ENCODE results near the gene SV2C. TPM values are rescaled to one million over a fixed set of nuclear protein-coding genes. Genes with fewer than 3 reads are reported as not detected.

Gene SV2C
- total RNA-seq, 1 experiment from 2014 or later = 0.09 TPM

DNA sequence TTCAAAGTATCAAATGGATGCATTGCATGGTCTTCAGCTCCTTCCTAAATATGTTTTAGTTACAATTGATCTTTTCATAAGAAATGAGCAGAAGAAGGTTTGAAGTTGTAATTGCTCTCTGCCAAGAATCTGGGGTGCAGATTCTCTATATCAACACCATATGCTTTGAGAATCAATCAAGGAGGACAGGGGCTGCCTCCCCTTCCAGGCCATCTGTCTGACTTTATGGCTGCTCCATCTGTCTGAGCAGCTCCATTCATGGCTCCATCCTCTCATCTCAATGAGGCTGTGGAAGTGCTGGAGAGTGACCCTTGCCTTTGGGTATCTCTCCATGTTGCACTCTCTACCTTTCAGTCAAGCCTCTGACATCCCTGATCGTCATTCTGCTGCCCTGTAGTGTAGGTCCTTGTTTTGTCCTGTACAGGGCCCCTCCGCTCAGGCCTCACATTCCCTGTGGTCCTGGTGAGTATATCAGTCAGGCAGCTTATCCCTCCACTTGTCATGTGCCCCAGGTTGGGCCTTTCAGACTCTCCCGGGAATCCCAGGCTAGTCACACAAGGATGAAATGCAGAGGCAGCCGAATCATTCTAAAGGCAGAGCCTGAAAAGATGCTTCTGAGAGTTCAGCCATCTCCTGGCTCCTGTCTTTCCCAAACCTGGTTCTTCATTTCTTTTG lies 14.0 kb upstream of the SV2C start:
- H3K27me3 Mint-ChIP-seq (ENCODE audit: low read depth) = no peaks in the 10 kb centered on the region; the same call in none of the 2 replicates
- H3K36me3 Mint-ChIP-seq = no peaks in the 10 kb centered on the region
- ATAC-seq = no peak
- ChIA-PET CTCF (interaction anchor here (1.6 kb wide), 1 partner anchor 106 kb away, joined by 4 read pairs; no protein-coding TSS in a partner anchor), POLR2A (no interaction called here)
- no peak overlapping the region for H3K4me3 Mint-ChIP-seq
- no peak for TF ChIP-seq MYBL2 (CRISPR knock-in tag; IDR thresholded peaks at IDR 0.05)
- TF ChIP-seq ZNF423 (CRISPR knock-in tag; IDR thresholded peaks at IDR 0.05) = no peak
- TF ChIP-seq, protein P1, sequence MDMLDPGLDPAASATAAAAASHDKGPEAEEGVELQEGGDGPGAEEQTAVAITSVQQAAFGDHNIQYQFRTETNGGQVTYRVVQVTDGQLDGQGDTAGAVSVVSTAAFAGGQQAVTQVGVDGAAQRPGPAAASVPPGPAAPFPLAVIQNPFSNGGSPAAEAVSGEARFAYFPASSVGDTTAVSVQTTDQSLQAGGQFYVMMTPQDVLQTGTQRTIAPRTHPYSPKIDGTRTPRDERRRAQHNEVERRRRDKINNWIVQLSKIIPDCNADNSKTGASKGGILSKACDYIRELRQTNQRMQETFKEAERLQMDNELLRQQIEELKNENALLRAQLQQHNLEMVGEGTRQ (CRISPR knock-in tag; IDR thresholded peaks at IDR 0.05) = no peak
- TF ChIP-seq, protein P2, sequence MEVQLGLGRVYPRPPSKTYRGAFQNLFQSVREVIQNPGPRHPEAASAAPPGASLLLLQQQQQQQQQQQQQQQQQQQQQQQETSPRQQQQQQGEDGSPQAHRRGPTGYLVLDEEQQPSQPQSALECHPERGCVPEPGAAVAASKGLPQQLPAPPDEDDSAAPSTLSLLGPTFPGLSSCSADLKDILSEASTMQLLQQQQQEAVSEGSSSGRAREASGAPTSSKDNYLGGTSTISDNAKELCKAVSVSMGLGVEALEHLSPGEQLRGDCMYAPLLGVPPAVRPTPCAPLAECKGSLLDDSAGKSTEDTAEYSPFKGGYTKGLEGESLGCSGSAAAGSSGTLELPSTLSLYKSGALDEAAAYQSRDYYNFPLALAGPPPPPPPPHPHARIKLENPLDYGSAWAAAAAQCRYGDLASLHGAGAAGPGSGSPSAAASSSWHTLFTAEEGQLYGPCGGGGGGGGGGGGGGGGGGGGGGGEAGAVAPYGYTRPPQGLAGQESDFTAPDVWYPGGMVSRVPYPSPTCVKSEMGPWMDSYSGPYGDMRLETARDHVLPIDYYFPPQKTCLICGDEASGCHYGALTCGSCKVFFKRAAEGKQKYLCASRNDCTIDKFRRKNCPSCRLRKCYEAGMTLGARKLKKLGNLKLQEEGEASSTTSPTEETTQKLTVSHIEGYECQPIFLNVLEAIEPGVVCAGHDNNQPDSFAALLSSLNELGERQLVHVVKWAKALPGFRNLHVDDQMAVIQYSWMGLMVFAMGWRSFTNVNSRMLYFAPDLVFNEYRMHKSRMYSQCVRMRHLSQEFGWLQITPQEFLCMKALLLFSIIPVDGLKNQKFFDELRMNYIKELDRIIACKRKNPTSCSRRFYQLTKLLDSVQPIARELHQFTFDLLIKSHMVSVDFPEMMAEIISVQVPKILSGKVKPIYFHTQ (CRISPR knock-in tag; IDR thresholded peaks at IDR 0.05) = no peak
- TF ChIP-seq ZNF416 (CRISPR knock-in tag; IDR thresholded peaks at IDR 0.05) = no peak
- TF ChIP-seq, protein P3, sequence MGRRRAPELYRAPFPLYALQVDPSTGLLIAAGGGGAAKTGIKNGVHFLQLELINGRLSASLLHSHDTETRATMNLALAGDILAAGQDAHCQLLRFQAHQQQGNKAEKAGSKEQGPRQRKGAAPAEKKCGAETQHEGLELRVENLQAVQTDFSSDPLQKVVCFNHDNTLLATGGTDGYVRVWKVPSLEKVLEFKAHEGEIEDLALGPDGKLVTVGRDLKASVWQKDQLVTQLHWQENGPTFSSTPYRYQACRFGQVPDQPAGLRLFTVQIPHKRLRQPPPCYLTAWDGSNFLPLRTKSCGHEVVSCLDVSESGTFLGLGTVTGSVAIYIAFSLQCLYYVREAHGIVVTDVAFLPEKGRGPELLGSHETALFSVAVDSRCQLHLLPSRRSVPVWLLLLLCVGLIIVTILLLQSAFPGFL (CRISPR knock-in tag; IDR thresholded peaks at IDR 0.05; ENCODE audit: borderline replicate concordance) = no peak
- no peak for TF ChIP-seq TCF7 (CRISPR knock-in tag; IDR thresholded peaks at IDR 0.05; ENCODE audit: low read depth)
- no peak for TF ChIP-seq MXD4 (CRISPR knock-in tag; IDR thresholded peaks at IDR 0.05; ENCODE audit: borderline replicate concordance)
- no peak for TF ChIP-seq FOXP1 (CRISPR knock-in tag; IDR thresholded peaks at IDR 0.05; ENCODE audit: borderline replicate concordance)
- TF ChIP-seq ZNF396 (CRISPR knock-in tag; IDR thresholded peaks at IDR 0.05; ENCODE audit: borderline replicate concordance) = no peak
- TF ChIP-seq NR3C1 (CRISPR knock-in tag; conservative IDR thresholded peaks at IDR 0.05; ENCODE audit: low read depth) = no peak
- TF ChIP-seq PRRX2 (CRISPR knock-in tag; IDR thresholded peaks at IDR 0.05) = no peak
- TF ChIP-seq, protein P4, sequence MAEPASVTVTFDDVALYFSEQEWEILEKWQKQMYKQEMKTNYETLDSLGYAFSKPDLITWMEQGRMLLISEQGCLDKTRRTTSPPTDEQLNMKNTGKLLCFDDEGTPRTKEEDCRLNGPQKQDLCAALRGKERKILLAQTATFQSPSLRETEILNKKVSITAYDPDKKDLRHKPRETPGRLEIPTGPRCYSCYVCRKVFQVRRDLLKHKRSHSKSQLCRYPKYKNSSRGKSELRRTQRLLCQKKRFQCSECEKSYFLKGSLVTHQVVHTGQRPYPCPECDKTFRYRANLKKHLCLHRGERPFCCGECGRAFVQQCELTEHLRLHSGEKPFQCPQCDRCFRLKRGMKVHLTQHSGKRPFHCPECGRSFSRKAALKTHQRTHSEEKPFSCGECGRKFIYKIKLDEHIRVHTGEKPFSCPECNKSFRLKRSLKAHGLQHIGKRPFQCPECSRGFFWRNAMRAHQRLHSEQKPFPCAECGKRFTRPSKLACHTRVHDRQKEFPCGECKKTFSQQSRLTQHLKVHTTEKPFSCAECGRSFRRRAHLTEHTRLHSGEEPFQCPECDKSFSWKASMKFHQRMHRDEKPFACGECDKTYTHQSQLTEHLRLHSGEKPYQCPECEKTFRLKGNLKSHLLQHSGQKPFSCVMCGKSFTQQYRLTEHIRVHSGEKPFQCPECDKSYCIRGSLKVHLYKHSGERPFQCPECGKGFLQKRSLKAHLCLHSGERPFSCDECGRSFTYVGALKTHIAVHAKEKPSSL (CRISPR knock-in tag; conservative IDR thresholded peaks at IDR 0.05) = no peak
- TF ChIP-seq ETV6 (CRISPR knock-in tag; IDR thresholded peaks at IDR 0.05) = no peak
- TF ChIP-seq HMGA2 (CRISPR knock-in tag; IDR thresholded peaks at IDR 0.05) = no peak
- no peak for TF ChIP-seq CREB1 (CRISPR knock-in tag; IDR thresholded peaks at IDR 0.05)
- no peaks in the 10 kb centered on the region for H3K4me1 Mint-ChIP-seq
- DNase-seq (ENCODE audit: low spot score) = no peak
- no peaks in the 10 kb centered on the region for H3K9me3 Mint-ChIP-seq
- H3K27ac Mint-ChIP-seq = no peak overlapping the region

DNA sequence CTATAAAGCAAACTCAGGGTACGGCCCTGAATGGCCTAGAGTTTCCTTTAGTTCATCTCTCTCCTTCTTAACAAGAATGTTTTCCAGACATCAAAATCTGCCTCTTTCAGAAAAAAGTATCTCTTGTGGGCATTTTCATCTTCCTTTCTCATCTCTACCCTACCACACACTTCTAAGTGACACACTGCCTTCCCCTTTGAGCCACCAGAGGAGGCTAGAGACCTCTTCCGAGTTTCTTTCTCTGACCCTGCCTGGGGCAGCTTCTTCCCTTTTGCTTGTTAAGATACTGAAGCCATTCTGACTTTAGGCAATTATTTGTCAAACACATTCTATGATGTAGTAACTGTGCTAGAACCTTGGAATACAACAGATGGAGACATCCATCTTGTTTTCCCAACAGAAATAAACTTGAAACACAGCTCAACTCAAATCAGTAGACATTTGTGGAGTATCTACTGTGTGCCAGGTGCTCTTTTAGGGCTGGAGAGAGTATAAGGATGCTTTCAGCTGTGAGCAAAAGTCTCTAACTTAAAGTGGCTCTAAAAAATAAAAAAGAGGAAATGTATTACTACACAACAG lies 8.6 kb upstream of the SV2C start:
- H3K27ac Mint-ChIP-seq = no peak overlapping the region
- DNase-seq (ENCODE audit: low spot score) (peak; percentile 42), ATAC-seq (peak; percentile 85)
- H3K4me3 Mint-ChIP-seq = no peak overlapping the region
- POLR2A ChIA-PET = interaction anchor here (1.0 to 1.5 kb wide), 2 partner anchors 10 to 188 kb away, joined by 3 read pairs; no protein-coding TSS in a partner anchor
- no peaks in the 10 kb centered on the region for H3K36me3 Mint-ChIP-seq
- peaks cover 44% of the 10 kb centered on the region for H3K27me3 Mint-ChIP-seq (ENCODE audit: low read depth)
- TF ChIP-seq, protein P5, sequence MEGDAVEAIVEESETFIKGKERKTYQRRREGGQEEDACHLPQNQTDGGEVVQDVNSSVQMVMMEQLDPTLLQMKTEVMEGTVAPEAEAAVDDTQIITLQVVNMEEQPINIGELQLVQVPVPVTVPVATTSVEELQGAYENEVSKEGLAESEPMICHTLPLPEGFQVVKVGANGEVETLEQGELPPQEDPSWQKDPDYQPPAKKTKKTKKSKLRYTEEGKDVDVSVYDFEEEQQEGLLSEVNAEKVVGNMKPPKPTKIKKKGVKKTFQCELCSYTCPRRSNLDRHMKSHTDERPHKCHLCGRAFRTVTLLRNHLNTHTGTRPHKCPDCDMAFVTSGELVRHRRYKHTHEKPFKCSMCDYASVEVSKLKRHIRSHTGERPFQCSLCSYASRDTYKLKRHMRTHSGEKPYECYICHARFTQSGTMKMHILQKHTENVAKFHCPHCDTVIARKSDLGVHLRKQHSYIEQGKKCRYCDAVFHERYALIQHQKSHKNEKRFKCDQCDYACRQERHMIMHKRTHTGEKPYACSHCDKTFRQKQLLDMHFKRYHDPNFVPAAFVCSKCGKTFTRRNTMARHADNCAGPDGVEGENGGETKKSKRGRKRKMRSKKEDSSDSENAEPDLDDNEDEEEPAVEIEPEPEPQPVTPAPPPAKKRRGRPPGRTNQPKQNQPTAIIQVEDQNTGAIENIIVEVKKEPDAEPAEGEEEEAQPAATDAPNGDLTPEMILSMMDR (IDR thresholded peaks at IDR 0.05) = peak; percentile 63
- no peak for TF ChIP-seq FOXK1 (CRISPR knock-in tag; IDR thresholded peaks at IDR 0.05)
- TF ChIP-seq ZNF232 (CRISPR knock-in tag; IDR thresholded peaks at IDR 0.05) = no peak
- TF ChIP-seq KAT7 (CRISPR knock-in tag; IDR thresholded peaks at IDR 0.05; ENCODE audit: borderline replicate concordance) = no peak
- no peak for TF ChIP-seq ZNF396 (CRISPR knock-in tag; IDR thresholded peaks at IDR 0.05; ENCODE audit: borderline replicate concordance)
- TF ChIP-seq ZNF671 (CRISPR knock-in tag; IDR thresholded peaks at IDR 0.05) = no peak
- TF ChIP-seq, protein P6, sequence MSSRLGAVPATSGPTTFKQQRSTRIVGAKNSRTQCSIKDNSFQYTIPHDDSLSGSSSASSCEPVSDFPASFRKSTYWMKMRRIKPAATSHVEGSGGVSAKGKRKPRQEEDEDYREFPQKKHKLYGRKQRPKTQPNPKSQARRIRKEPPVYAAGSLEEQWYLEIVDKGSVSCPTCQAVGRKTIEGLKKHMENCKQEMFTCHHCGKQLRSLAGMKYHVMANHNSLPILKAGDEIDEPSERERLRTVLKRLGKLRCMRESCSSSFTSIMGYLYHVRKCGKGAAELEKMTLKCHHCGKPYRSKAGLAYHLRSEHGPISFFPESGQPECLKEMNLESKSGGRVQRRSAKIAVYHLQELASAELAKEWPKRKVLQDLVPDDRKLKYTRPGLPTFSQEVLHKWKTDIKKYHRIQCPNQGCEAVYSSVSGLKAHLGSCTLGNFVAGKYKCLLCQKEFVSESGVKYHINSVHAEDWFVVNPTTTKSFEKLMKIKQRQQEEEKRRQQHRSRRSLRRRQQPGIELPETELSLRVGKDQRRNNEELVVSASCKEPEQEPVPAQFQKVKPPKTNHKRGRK (CRISPR knock-in tag; IDR thresholded peaks at IDR 0.05; ENCODE audit: borderline replicate concordance) = no peak
- no peaks in the 10 kb centered on the region for H3K9me3 Mint-ChIP-seq
- H3K4me1 Mint-ChIP-seq = no peaks in the 10 kb centered on the region
- CTCF ChIA-PET = interaction anchor here (1.0 to 3.7 kb wide), 10 partner anchors 10 to 189 kb away, joined by 3 to 42 read pairs (median 6); no protein-coding TSS in a partner anchor
